Heart left ventricle (tissue), 13 donors: ENCODE data around the gene IL17REL.

Source experiments
- POLR2A ChIP-seq, 2 donors: fragments of 450-650 bp; IDR thresholded peaks; one replicate each; pipeline ENCODE4 v1.6.1; 2017; ENCODE audit warnings: antibody characterized with exemption in 2 of 2, mild to moderate bottlenecking in 2 of 2, moderate library complexity in 2 of 2
- TF ChIP-seq, protein P1 (sequence below), 12 donors: fragments of 200-600 bp; sonication (generic) in 4 of 12; IDR thresholded peaks; one replicate each; pipeline versions ENCODE4 v1.5.0 to v1.8.0; 2018 to 2022; ENCODE audit warnings: antibody characterized with exemption in 12 of 12, mild to moderate bottlenecking in 5 of 12
- donor health status: ischemic (EF 13 %, LVEDD 7.1; RV severe dilation, severe dysfunction).
- donor health status: DM: no; HTN: yes; CAD: no.
- donor health status: DM: no; HTN: no; CAD: no.
- donor health status: ischemic (EF 25% LVEDD 6.9; RV normal size, moderate dysfunction).
- donor health status: ischemic (EF 25% LVEDD 5.7; RV mildly dilated, moderate dysfunction).
- donor health status: ischemic (EF 35%, LVEDD 5.7; RV mildly dilated, moderate dysfunction).
- donor health status: nonischemic (EF 11% LVEDD 7.7; RV severe dilation, severe dysfunction).
- donor health status: DM: yes; HTN: yes; CAD: no.
- donor health status: PGD.
- donor health status: ischemic (EF 29% LVEDD 5.4; RV normal size, mild dysfunction).
- donor health status: nonischemic (EF 23%, LVEDD 6.1; RV moderate dilation, normal function).

DNA sequence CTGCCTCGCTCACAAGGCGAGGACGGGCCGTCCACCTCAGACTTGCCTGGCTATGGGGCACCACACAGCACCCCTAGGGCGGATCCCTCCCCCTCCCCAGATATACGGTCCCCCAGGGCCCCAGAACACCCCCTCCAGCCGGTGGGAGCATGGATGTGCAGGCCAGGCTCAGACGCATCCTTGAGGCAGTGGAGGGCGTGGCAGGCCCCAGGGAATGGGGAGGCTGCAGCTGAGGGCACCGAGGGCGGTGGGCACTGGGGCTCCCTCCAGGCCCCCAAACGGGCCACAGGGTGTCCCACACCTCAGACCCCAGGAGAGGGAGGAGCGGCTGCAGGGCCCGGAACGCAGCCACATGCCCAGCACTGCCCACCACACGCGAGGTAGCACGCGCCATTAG, 33.5 kb upstream of the IL17REL start:
- TF ChIP-seq, protein P1, sequence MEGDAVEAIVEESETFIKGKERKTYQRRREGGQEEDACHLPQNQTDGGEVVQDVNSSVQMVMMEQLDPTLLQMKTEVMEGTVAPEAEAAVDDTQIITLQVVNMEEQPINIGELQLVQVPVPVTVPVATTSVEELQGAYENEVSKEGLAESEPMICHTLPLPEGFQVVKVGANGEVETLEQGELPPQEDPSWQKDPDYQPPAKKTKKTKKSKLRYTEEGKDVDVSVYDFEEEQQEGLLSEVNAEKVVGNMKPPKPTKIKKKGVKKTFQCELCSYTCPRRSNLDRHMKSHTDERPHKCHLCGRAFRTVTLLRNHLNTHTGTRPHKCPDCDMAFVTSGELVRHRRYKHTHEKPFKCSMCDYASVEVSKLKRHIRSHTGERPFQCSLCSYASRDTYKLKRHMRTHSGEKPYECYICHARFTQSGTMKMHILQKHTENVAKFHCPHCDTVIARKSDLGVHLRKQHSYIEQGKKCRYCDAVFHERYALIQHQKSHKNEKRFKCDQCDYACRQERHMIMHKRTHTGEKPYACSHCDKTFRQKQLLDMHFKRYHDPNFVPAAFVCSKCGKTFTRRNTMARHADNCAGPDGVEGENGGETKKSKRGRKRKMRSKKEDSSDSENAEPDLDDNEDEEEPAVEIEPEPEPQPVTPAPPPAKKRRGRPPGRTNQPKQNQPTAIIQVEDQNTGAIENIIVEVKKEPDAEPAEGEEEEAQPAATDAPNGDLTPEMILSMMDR (IDR thresholded peaks at IDR 0.05), result no peak
- no peak for TF ChIP-seq POLR2A (IDR thresholded peaks at IDR 0.05)
